Measurements from ENCODE around the gene XAGE3.
"Not testable (repeated sequence)": the region's sequence is repeated elsewhere in the genome, so short reads cannot be mapped to it uniquely, and the experiment has no call there.

Gene XAGE3

GRCh38 chrX:52867610-52868348 is at the start of gene XAGE3:
XAGE3 (minus strand) TSS chrX:52868083; CDS start chrX:52867133, 950 bp downstream.
- TF ChIP-seq CTCF (IDR thresholded peaks at IDR 0.05; ENCODE audit: borderline replicate concordance, control extremely low read depth, extremely low read depth, insufficient read depth, missing control alignments) = no peak
- in situ Hi-C loops (cut with MboI; ENCODE audit: low sequenced_read_pairs, unreplicated experiment) = no loop called here
- no peak for DNase-seq (ENCODE audit: low spot score)

GRCh38 chrX:52914704-52915103 is 46.8 kb upstream of the XAGE3 start:
- in situ Hi-C loops (cut with MboI; ENCODE audit: low sequenced_read_pairs, unreplicated experiment); DNase-seq (ENCODE audit: low spot score): not testable (repeated sequence)

GRCh38 chrX:52913681-52914080 is 45.8 kb upstream of the XAGE3 start:
- in situ Hi-C loops (cut with MboI; ENCODE audit: low sequenced_read_pairs, unreplicated experiment) = not testable (repeated sequence)

GRCh38 chrX:52909313-52909969 is 41.6 kb upstream of the XAGE3 start:
- DNase-seq (ENCODE audit: low spot score); in situ Hi-C loops (cut with MboI; ENCODE audit: low sequenced_read_pairs, unreplicated experiment): not testable (repeated sequence)

More at GRCh38 chrX:52913681-52914080, 45.8 kb upstream of the XAGE3 start:
- DNase-seq (ENCODE audit: low spot score) = not testable (repeated sequence)

GRCh38 chrX:52907900-52908299 is 40.0 kb upstream of the XAGE3 start:
- in situ Hi-C loops (cut with MboI; ENCODE audit: low sequenced_read_pairs, unreplicated experiment); DNase-seq (ENCODE audit: low spot score): not testable (repeated sequence)

GRCh38 chrX:52907137-52907536 is 39.3 kb upstream of the XAGE3 start:
- in situ Hi-C loops (cut with MboI; ENCODE audit: low sequenced_read_pairs, unreplicated experiment) = not testable (repeated sequence)

GRCh38 chrX:52906072-52906471 is 38.2 kb upstream of the XAGE3 start:
- in situ Hi-C loops (cut with MboI; ENCODE audit: low sequenced_read_pairs, unreplicated experiment); DNase-seq (ENCODE audit: low spot score): not testable (repeated sequence)

More at GRCh38 chrX:52907137-52907536, 39.3 kb upstream of the XAGE3 start:
- not testable (repeated sequence) for DNase-seq (ENCODE audit: low spot score)

GRCh38 chrX:52905531-52905930 is 37.6 kb upstream of the XAGE3 start:
- in situ Hi-C loops (cut with MboI; ENCODE audit: low sequenced_read_pairs, unreplicated experiment); DNase-seq (ENCODE audit: low spot score): not testable (repeated sequence)

GRCh38 chrX:52896855-52897709 is 29.2 kb upstream of the XAGE3 start, which contains the start of gene FAM156B:
FAM156B (plus strand) TSS chrX:52897330; CDS start chrX:52907226, 9,896 bp downstream.
- DNase-seq (ENCODE audit: low spot score); in situ Hi-C loops (cut with MboI; ENCODE audit: low sequenced_read_pairs, unreplicated experiment): not testable (repeated sequence)

GRCh38 chrX:52896438-52896837 is 28.6 kb upstream of the XAGE3 start:
- in situ Hi-C loops (cut with MboI; ENCODE audit: low sequenced_read_pairs, unreplicated experiment); DNase-seq (ENCODE audit: low spot score): not testable (repeated sequence)

- in situ Hi-C loops (cut with MboI; ENCODE audit: low sequenced_read_pairs, unreplicated experiment); DNase-seq (ENCODE audit: low spot score): not testable (repeated sequence)
Measured at GRCh38 chrX:52888090-52888489, 20.2 kb upstream of the XAGE3 start.

- in situ Hi-C loops (cut with MboI; ENCODE audit: low sequenced_read_pairs, unreplicated experiment) = not testable (repeated sequence)
Measured at GRCh38 chrX:52887459-52887858, 19.6 kb upstream of the XAGE3 start.

GRCh38 chrX:52876386-52876785 is 8.5 kb upstream of the XAGE3 start:
- in situ Hi-C loops (cut with MboI; ENCODE audit: low sequenced_read_pairs, unreplicated experiment); DNase-seq (ENCODE audit: low spot score): not testable (repeated sequence)

More at GRCh38 chrX:52887459-52887858, 19.6 kb upstream of the XAGE3 start:
- DNase-seq (ENCODE audit: low spot score) = not testable (repeated sequence)

GRCh38 chrX:52875436-52875835 is 7.6 kb upstream of the XAGE3 start:
- in situ Hi-C loops (cut with MboI; ENCODE audit: low sequenced_read_pairs, unreplicated experiment); DNase-seq (ENCODE audit: low spot score): not testable (repeated sequence)
